COR-L47 (cell line): ENCODE data around the gene KLHL29.

ENCODE experiments used
- DNase-seq: peaks from one replicate; lab custom pipeline; 2025; lab: John Stamatoyannopoulos, UW

The KLHL29 gene

GRCh38 chr2:23449413-23449812, 64.4 kb downstream of the KLHL29 start:
- DNase-seq: no peak

GRCh38 chr2:23449831-23450331, 64.9 kb downstream of the KLHL29 start:
- no peak for DNase-seq

GRCh38 chr2:23452372-23452771, 67.4 kb downstream of the KLHL29 start:
- no peak for DNase-seq

GRCh38 chr2:23452853-23453420, 68.0 kb downstream of the KLHL29 start:
- no peak for DNase-seq

- DNase-seq: no peak
Observed at GRCh38 chr2:23453432-23453831, 68.5 kb downstream of the KLHL29 start.

GRCh38 chr2:23453836-23454460, 69.0 kb downstream of the KLHL29 start:
- DNase-seq: no peak

GRCh38 chr2:23454501-23455120, 69.6 kb downstream of the KLHL29 start:
- DNase-seq: no peak

GRCh38 chr2:23456396-23456795, 71.4 kb downstream of the KLHL29 start:
- no peak for DNase-seq

GRCh38 chr2:23456881-23457760, 72.1 kb downstream of the KLHL29 start:
- DNase-seq: no peak

- DNase-seq: no peak
Observed at GRCh38 chr2:23457990-23458682, 73.2 kb downstream of the KLHL29 start.

GRCh38 chr2:23459032-23459431, 74.1 kb downstream of the KLHL29 start:
- no peak for DNase-seq

- DNase-seq: no peak
Observed at GRCh38 chr2:23460228-23460627, 75.2 kb downstream of the KLHL29 start.

GRCh38 chr2:23460993-23461392, 76.0 kb downstream of the KLHL29 start:
- no peak for DNase-seq

- no peak for DNase-seq
Observed at GRCh38 chr2:23464156-23464555, 79.2 kb downstream of the KLHL29 start.

GRCh38 chr2:23464905-23465537, 80.0 kb downstream of the KLHL29 start:
- no peak for DNase-seq

GRCh38 chr2:23465936-23466335, 81.0 kb downstream of the KLHL29 start:
- DNase-seq: no peak

- DNase-seq: no peak
Observed at GRCh38 chr2:23467618-23468017, 82.6 kb downstream of the KLHL29 start.

- no peak for DNase-seq
Observed at GRCh38 chr2:23468474-23469141, 83.6 kb downstream of the KLHL29 start.

GRCh38 chr2:23469142-23469540, 84.2 kb downstream of the KLHL29 start:
- DNase-seq: no peak

GRCh38 chr2:23475036-23475435, 90.1 kb downstream of the KLHL29 start:
- DNase-seq: no peak

GRCh38 chr2:23475473-23475872, 90.5 kb downstream of the KLHL29 start:
- DNase-seq: no peak
